Activated T-helper 1 cell treated with anti-CD3 and anti-CD28 coated beads, Interleukin-12 subunit alpha, Interleukin-12 subunit beta, Interleukin-2, Interleukin-4 antibody, amounts not matched to agents 30 ng/mL and 10 ng/mL and 1 ng/mL, durations not matched to agents 14 hours and 24 hours and 36 hours (primary cell): Measurements from ENCODE around the gene LTBP1. TPM values are rescaled to one million over a fixed set of nuclear protein-coding genes. Genes with fewer than 3 reads are reported as not detected.
"Not testable (repeated sequence)": the region's sequence is repeated elsewhere in the genome, so short reads cannot be mapped to it uniquely, and the experiment has no call there.

Experiments used
- DNase-seq: peaks from one replicate; pipeline ENCODE4 v3.0.0; 2021; ENCODE audit warnings: low spot score
- H3K27ac Mint-ChIP-seq: one replicate; pipeline ENCODE4 v1.8.0; 2021; ENCODE audit warnings: mild to moderate bottlenecking, mixed read lengths
- H3K27me3 Mint-ChIP-seq: one replicate; pipeline ENCODE4 v1.8.0; 2022; ENCODE audit warnings: mild to moderate bottlenecking, moderate library complexity, mixed read lengths; ENCODE audit not compliant: insufficient read depth
- H3K36me3 Mint-ChIP-seq: one replicate; pipeline ENCODE4 v1.8.0; 2021; ENCODE audit warnings: low read depth, mixed read lengths
- H3K4me1 Mint-ChIP-seq: one replicate; pipeline ENCODE4 v1.8.0; 2021; ENCODE audit warnings: low read depth, mixed read lengths
- H3K4me3 Mint-ChIP-seq: one replicate; pipeline ENCODE4 v1.8.0; 2021; ENCODE audit warnings: mild to moderate bottlenecking, moderate library complexity, mixed read lengths
- H3K9me3 Mint-ChIP-seq: one replicate; pipeline ENCODE4 v1.8.0; 2021; ENCODE audit warnings: mixed read lengths
- intact Hi-C: fragments of 100-400 bp; cut with micrococcal nuclease; formaldehyde crosslinking; loops from one replicate; pipeline ENCODE4 v1.15.1; 2024
- total RNA-seq: library from RNA; stranded (reverse); gene quantifications from 2 replicates; pipeline ENCODE4 v1.2.3, GENCODE V29; 2022

Gene LTBP1
- total RNA-seq, 1 donor from 2014 or later = 0.26 TPM

- Mint-ChIP-seq H3K27me3 (no peaks in the 10 kb centered on the region), H3K9me3 (no peaks in the 10 kb centered on the region), H3K4me3 (no peak overlapping the region), H3K36me3 (no peaks in the 10 kb centered on the region), H3K27ac (no peak overlapping the region), H3K4me1 (no peaks in the 10 kb centered on the region)
- no peak for DNase-seq
- intact Hi-C loops = no loop called here
Observed at GRCh38 chr2:33383855-33384598, 437.3 kb downstream of the LTBP1 start.

DNA sequence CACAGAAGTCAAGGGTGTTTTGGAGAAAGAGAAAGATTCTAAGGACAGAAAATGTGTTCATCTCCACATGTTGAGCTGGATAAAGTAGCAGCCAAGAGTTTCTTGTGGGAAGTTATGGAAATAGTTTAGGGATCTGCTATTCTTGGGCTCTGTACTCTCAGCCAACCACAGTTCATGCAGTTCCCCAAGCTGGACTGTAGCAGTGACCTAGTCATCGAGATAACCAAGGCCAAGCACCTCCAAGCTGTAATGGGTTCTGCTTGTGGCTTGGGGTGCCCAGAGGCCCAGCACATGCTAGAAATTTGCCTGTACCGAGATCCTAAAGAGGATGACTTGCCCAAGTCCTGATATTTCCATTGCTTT, 437.8 kb downstream of the LTBP1 start:
- Mint-ChIP-seq H3K27me3 (no peaks in the 10 kb centered on the region), H3K36me3 (no peaks in the 10 kb centered on the region), H3K9me3 (no peaks in the 10 kb centered on the region), H3K27ac (no peak overlapping the region), H3K4me3 (no peak overlapping the region), H3K4me1 (no peaks in the 10 kb centered on the region)
- intact Hi-C loops = no loop called here
- DNase-seq = no peak

DNA sequence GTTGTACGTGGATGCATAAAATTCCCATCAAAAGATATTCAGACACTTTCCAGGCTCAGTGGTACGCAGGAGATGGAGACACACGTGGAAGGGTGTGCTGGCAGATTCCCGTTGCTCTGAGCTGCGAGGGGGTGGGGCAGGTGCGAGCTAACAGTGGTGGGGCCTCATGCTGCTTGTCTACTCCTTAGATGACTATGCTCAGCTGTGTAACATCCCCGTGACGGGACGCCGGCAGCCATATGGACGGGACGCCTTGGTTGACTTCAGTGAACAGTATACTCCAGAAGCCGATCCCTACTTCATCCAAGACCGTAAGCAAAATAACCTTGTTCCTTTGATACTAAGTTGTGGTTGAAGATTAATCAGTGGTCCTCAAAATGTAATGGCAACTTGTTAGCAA, 442.2 kb downstream of the LTBP1 start:
- no peak overlapping the region for H3K4me3 Mint-ChIP-seq
- intact Hi-C loops = no loop called here
- no peak overlapping the region for H3K27ac Mint-ChIP-seq

DNA sequence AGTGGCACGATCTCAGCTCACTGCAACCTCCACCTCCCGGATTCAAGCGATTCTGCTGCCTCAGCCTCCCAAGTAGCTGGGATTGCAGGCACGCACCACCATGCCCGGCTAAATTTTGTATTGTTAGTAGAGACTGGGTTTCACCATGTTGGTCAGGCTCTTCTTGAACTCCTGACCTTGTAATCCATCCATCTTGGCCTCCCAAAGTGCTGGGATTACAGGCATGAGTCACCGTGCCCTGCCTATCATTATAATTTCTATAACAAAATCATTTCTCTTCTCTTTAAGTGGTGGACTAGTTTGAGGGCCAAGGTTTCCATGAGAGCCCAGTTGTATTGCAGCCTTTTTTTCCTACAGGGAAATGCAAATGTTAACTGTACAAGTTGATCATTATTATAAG, 442.9 kb downstream of the LTBP1 start:
- DNase-seq, H3K4me1 Mint-ChIP-seq, H3K4me3 Mint-ChIP-seq, H3K27me3 Mint-ChIP-seq, H3K36me3 Mint-ChIP-seq, H3K9me3 Mint-ChIP-seq, H3K27ac Mint-ChIP-seq, intact Hi-C loops: not testable (repeated sequence)

More for the DNA sequence above, 442.2 kb downstream of the LTBP1 start:
- Mint-ChIP-seq H3K9me3 (no peaks in the 10 kb centered on the region), H3K36me3 (no peaks in the 10 kb centered on the region), H3K4me1 (no peaks in the 10 kb centered on the region), H3K27me3 (peaks cover 3% of the 10 kb centered on the region)
- no peak for DNase-seq

GRCh38 chr2:33391529-33392255, 444.9 kb downstream of the LTBP1 start:
- Mint-ChIP-seq H3K9me3 (no peaks in the 10 kb centered on the region), H3K36me3 (no peaks in the 10 kb centered on the region), H3K27me3 (peaks cover 3% of the 10 kb centered on the region)

GRCh38 chr2:33392366-33392765, 445.6 kb downstream of the LTBP1 start:
- H3K9me3 Mint-ChIP-seq = no peaks in the 10 kb centered on the region
- H3K4me3 Mint-ChIP-seq = no peak overlapping the region
- H3K4me1 Mint-ChIP-seq = no peaks in the 10 kb centered on the region
- no peak overlapping the region for H3K27ac Mint-ChIP-seq
- no peaks in the 10 kb centered on the region for H3K36me3 Mint-ChIP-seq
- peaks cover 3% of the 10 kb centered on the region for H3K27me3 Mint-ChIP-seq
- no peak for DNase-seq
- intact Hi-C loops = no loop called here

More at GRCh38 chr2:33391529-33392255, 444.9 kb downstream of the LTBP1 start:
- intact Hi-C loops = no loop called here
- DNase-seq = no peak
- Mint-ChIP-seq H3K4me3 (no peak overlapping the region), H3K4me1 (no peaks in the 10 kb centered on the region), H3K27ac (no peak overlapping the region)

GRCh38 chr2:33395034-33395433, 448.3 kb downstream of the LTBP1 start:
- H3K4me3 Mint-ChIP-seq = no peak overlapping the region
- peaks cover 3% of the 10 kb centered on the region for H3K27me3 Mint-ChIP-seq
- H3K4me1 Mint-ChIP-seq = no peaks in the 10 kb centered on the region
- H3K27ac Mint-ChIP-seq = no peak overlapping the region
- no peak for DNase-seq
- H3K36me3 Mint-ChIP-seq = no peaks in the 10 kb centered on the region
- intact Hi-C loops = loop anchor here (2.0 kb wide), 1 partner anchor 188 kb away; no protein-coding TSS in a partner anchor
- no peaks in the 10 kb centered on the region for H3K9me3 Mint-ChIP-seq

DNA sequence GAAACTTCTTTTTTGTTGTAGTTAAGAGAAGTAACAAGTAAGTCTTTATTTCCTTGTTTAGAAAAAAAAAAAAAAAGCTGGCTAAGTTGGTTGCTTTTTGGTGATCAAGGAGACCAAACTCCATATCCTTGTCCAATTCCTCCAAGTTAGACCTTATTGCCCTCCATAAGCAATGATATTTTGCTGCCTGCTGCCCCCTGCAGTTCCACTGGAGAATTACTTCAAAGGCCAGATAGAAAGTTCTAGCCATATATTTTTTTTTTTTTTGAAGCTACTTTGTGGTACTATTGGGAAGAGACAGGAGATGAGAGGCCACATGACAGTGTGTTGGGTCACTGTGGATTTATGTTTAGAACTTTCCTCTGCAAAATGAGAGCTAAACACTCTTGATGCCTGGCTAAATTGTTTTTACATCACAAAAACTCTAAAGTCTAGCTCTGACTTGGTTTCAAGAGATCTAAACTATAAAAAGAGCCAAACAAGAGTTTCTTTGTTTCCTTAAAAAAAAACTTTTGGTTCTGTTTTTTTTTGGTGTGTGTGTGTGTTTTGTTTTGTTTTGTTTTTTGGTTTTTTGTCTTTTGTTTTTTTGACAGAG, 449.0 kb downstream of the LTBP1 start:
- no peaks in the 10 kb centered on the region for H3K4me1 Mint-ChIP-seq
- H3K4me3 Mint-ChIP-seq = no peak overlapping the region
- H3K27ac Mint-ChIP-seq = no peak overlapping the region
- intact Hi-C loops = loop anchor here (2.0 kb wide), 1 partner anchor 187 kb away; no protein-coding TSS in a partner anchor
- H3K27me3 Mint-ChIP-seq = peaks cover 5% of the 10 kb centered on the region
- H3K36me3 Mint-ChIP-seq = no peaks in the 10 kb centered on the region
- no peaks in the 10 kb centered on the region for H3K9me3 Mint-ChIP-seq
- peak; percentile 16 for DNase-seq

DNA sequence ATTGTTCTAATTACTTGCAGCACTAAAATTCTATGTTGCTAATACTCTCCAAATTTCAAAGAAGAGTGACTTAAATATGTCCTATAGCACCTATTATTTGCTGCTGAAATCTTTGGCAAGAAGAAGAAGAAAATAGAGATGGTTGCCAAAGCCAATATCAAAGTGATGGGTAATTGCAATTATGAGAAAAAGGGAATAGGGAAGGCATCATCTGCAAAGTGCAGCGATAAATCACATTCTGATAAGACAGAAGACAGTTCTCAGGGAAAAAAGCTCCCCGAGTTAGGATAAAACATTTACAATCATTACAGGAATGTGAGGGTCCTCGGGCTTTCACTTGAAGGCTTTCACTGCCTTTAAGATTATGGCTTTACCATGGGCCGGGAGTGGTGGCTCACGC, 457.6 kb downstream of the LTBP1 start:
- Mint-ChIP-seq H3K27me3 (peaks cover 14% of the 10 kb centered on the region), H3K9me3 (no peaks in the 10 kb centered on the region), H3K4me3 (no peak overlapping the region), H3K36me3 (no peaks in the 10 kb centered on the region), H3K27ac (no peak overlapping the region), H3K4me1 (no peaks in the 10 kb centered on the region)
- intact Hi-C loops = no loop called here
- no peak for DNase-seq

DNA sequence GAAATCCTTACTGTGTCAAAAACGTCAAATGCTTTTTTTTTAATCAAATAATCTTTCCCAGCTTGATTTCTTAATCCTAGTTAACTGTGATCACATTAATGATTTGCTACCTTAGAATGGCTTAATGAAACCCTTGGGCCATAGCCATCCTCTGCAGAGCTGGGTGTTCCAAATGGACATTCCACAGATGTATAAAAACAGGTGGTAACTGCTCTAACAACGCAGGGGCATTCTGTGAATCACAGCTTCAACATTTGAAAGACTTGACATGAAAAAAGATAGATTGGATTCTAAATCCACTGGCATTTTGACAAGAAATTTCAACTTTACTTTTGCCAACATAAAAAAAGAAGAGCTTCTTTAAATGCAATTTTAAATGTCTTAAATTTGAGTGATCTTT, 459.9 kb downstream of the LTBP1 start:
- intact Hi-C loops = no loop called here
- Mint-ChIP-seq H3K9me3 (no peaks in the 10 kb centered on the region), H3K36me3 (no peaks in the 10 kb centered on the region), H3K27ac (no peak overlapping the region), H3K27me3 (peaks cover 16% of the 10 kb centered on the region), H3K4me3 (no peak overlapping the region), H3K4me1 (no peaks in the 10 kb centered on the region)
- DNase-seq = no peak

DNA sequence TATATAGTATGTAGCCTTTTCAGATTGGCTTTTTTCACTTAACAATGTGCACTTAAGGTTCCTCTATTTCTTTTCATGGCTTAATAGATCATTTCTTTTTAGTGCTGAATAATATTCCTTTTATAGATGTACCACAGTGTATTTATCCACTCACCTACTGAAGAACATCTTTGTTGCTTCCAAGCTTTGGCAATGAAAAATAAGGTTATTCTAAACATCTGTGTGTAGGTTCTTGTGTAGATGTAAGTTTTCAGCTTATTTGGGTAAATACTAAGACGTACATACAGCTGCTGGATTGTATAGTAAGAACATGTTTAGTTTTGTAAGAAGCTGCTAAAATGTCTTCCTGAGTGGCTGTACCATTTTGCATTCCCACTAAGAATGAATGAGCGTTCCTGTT, 461.4 kb downstream of the LTBP1 start:
- intact Hi-C loops = no loop called here
- peaks cover 16% of the 10 kb centered on the region for H3K27me3 Mint-ChIP-seq
- no peaks in the 10 kb centered on the region for H3K4me1 Mint-ChIP-seq
- H3K36me3 Mint-ChIP-seq = no peaks in the 10 kb centered on the region
- H3K27ac Mint-ChIP-seq = no peak overlapping the region
- DNase-seq = no peak
- H3K9me3 Mint-ChIP-seq = no peaks in the 10 kb centered on the region
- H3K4me3 Mint-ChIP-seq = no peak overlapping the region

DNA sequence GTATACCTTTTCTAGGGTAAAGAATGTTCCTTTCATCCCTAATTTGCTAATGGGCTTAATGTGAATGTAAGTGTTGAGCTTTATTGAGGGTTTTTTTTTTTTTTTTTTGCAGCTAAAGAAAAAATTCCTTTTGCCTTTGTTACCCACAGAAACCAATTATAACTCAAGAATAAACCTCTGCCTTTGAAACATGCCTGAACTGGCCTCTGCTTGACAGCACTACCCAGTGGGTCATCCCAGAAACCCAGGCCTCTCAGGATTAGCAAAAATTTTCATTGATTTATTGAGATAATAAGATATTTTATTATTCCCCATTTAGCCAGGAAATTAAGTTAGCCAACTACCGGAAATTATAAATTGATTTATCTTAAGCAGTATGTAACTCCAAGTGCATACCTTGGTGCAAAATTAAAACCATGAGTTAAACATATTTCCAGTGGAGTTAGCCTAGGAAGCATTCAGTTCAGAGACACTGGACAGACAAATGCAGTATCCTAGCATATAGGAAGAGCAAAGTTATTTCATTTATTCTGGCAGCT, 462.7 kb downstream of the LTBP1 start:
- Mint-ChIP-seq H3K36me3 (no peaks in the 10 kb centered on the region), H3K4me1 (no peaks in the 10 kb centered on the region), H3K27me3 (peaks cover 16% of the 10 kb centered on the region), H3K9me3 (no peaks in the 10 kb centered on the region), H3K4me3 (no peak overlapping the region), H3K27ac (no peak overlapping the region)
- intact Hi-C loops = no loop called here
- DNase-seq = no peak

DNA sequence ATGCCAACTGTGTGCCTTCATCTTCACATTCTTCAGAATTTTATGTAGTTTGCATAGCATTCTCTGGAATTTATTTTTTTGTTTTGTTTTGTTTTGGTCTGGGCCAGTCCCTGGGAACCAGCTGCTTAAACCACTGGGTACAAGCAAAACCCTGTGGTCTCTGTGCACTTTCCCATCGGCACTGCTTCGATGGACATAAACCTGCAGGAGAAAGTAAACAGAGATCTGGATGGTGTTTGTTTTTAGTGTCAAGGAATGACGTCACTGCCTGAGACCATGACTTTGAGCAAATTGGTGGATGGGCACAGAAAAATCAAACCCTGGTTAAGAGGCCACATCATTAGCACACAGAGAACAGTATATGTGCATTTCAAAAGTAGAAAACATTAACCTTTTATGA, 465.0 kb downstream of the LTBP1 start:
- no peak overlapping the region for H3K4me3 Mint-ChIP-seq
- H3K36me3 Mint-ChIP-seq = no peaks in the 10 kb centered on the region
- no peak overlapping the region for H3K27ac Mint-ChIP-seq
- no peaks in the 10 kb centered on the region for H3K9me3 Mint-ChIP-seq
- intact Hi-C loops = no loop called here
- no peaks in the 10 kb centered on the region for H3K4me1 Mint-ChIP-seq
- no peak for DNase-seq
- H3K27me3 Mint-ChIP-seq = peaks cover 13% of the 10 kb centered on the region
